HepG2 (cell line): ENCODE measurements around the gene RHOT2. TPM values are rescaled to one million over a fixed set of nuclear protein-coding genes. Genes with fewer than 3 reads are reported as not detected.
A peak's percentile ranks its signal among the peaks of the same experiment; 100 is the strongest.

Experiments
- ATAC-seq: fragments of 200-7000 bp; cut with Tn5 transposase; 3 replicates; pipeline ENCODE4 v1.9.1; 2020; ENCODE audit warnings: mild to moderate bottlenecking, moderate library complexity
- BruUV-seq: library from RNA; stranded (reverse); fragments of 400-500 nt; replicated peaks from 2 replicates; lab custom pipeline; 2021; lab: Mats Ljungman, UMichigan
- CTCF ChIA-PET: fragments of 300-600 bp; formaldehyde crosslinking; extraction: SDS; loops from one replicate; lab custom pipeline; 2021; ENCODE audit warnings: low total read pairs, inconsistent platforms, low intra/inter-chr PET ratio; lab: Yijun Ruan, JAX
- POLR2A ChIA-PET: fragments of 350-600 bp; sonication (Branson Sonifier 250); formaldehyde crosslinking; loops from one replicate; lab custom pipeline; 2020; ENCODE audit warnings: antibody characterized with exemption, inconsistent platforms; lab: Yijun Ruan, JAX
- DNase-seq: peaks from one replicate; pipeline ENCODE4 v3.0.0-alpha.2; 2015; ENCODE audit warnings: low spot score
- FAIRE-seq: peaks from 3 replicates; lab custom pipeline; 2011; peaks lifted over from hg19 to GRCh38; lab: Jason Lieb, UNC
- H2AFZ ChIP-seq: one replicate; pipeline ENCODE4 v1.6.1; 2011; ENCODE audit warnings: low read length, inconsistent platforms
- H3K27ac ChIP-seq: fragments of 300-600 bp; 3 replicates; pipeline ENCODE4 v1.8.0; 2011; ENCODE audit warnings: mixed run types, mild to moderate bottlenecking, mixed read lengths, low read length, inconsistent platforms; ENCODE audit not compliant: insufficient read depth; ENCODE audit errors: extremely low read length
- H3K27me3 ChIP-seq, 2 experiments: fragments of 200-600 bp in 1 of 2; 2 replicates in 1 of 2; 3 replicates in 1 of 2; pipeline versions ENCODE4 v1.6.0 to v1.8.0; 2011; ENCODE audit warnings: low read length in 2 of 2, mild to moderate bottlenecking in 2 of 2, moderate library complexity in 2 of 2, inconsistent platforms in 1 of 2; ENCODE audit not compliant: insufficient read depth in 2 of 2, control insufficient read depth in 1 of 2
- H3K36me3 ChIP-seq, 2 experiments: fragments of 200-600 bp in 1 of 2; replicated peaks in 1 of 2; 2 replicates in 1 of 2; 3 replicates in 1 of 2; pipeline versions ENCODE4 v1.5.1 to v1.8.0; 2011; ENCODE audit warnings: low read length in 2 of 2, inconsistent platforms in 1 of 2; ENCODE audit not compliant: insufficient read depth in 2 of 2, control insufficient read depth in 1 of 2
- H3K4me1 ChIP-seq: 2 replicates; pipeline ENCODE4 v1.5.1; 2012; ENCODE audit warnings: low read length, inconsistent platforms; ENCODE audit not compliant: insufficient read depth
- H3K4me2 ChIP-seq: 2 replicates; pipeline ENCODE4 v1.6.0; 2011; ENCODE audit warnings: low read depth, low read length, inconsistent platforms
- H3K4me3 ChIP-seq, 3 experiments: fragments of 200-600 bp in 1 of 3; sonication (generic), shearing (Covaris generic) in 1 of 3; replicated peaks in 1 of 3; 2 replicates each; pipeline ENCODE4 v1.5.1; 2011 to 2016; ENCODE audit warnings: low read length in 3 of 3, inconsistent platforms in 2 of 3, low read depth in 2 of 3, mild to moderate bottlenecking in 2 of 3, control low read depth in 1 of 3, mixed read lengths in 1 of 3; ENCODE audit not compliant: insufficient read depth in 1 of 3
- H3K79me2 ChIP-seq: one replicate; pipeline ENCODE4 v1.6.1; 2011; ENCODE audit warnings: low read length, inconsistent platforms; ENCODE audit not compliant: insufficient read depth
- H3K9ac ChIP-seq: 2 replicates; pipeline ENCODE4 v1.6.0; 2011; ENCODE audit warnings: mild to moderate bottlenecking, low read depth, low read length, inconsistent platforms; ENCODE audit not compliant: insufficient read depth
- H3K9me3 ChIP-seq: 2 replicates; pipeline ENCODE4 v1.5.1; 2012; ENCODE audit warnings: mild to moderate bottlenecking, low read length
- H4K20me1 ChIP-seq: 2 replicates; pipeline ENCODE4 v1.6.0; 2011; ENCODE audit warnings: inconsistent platforms, mild to moderate bottlenecking, low read length, moderate library complexity; ENCODE audit not compliant: insufficient read depth
- ETV6 ChIP-seq: sonication (generic); formaldehyde crosslinking; conservative IDR thresholded peaks from 2 replicates; pipeline ENCODE4 v1.4.0; 2020; ENCODE audit warnings: missing genetic modification reagents
- GABPA ChIP-seq, 2 experiments: IDR thresholded peaks; 2 replicates each; pipeline ENCODE4 v1.6.1; 2011 to 2016; ENCODE audit warnings: low read depth in 2 of 2, low read length in 1 of 2, missing biosample characterization in 1 of 2, missing genetic modification characterization in 1 of 2
- KDM6A ChIP-seq: IDR thresholded peaks from 2 replicates; pipeline ENCODE4 v1.6.1; 2016; ENCODE audit warnings: low read depth
- PHF5A ChIP-seq: IDR thresholded peaks from one replicate; pipeline ENCODE4 v1.6.1; 2018; ENCODE audit warnings: low read depth, missing genetic modification reagents; ENCODE audit not compliant: unreplicated experiment
- SOX5 ChIP-seq: IDR thresholded peaks from 2 replicates; pipeline ENCODE4 v1.6.1; 2016; ENCODE audit warnings: borderline replicate concordance
- TFDP1 ChIP-seq: IDR thresholded peaks from 2 replicates; pipeline ENCODE4 v1.6.1; 2016; ENCODE audit warnings: missing compliant biosample characterization, missing genetic modification reagents, borderline replicate concordance
- ZKSCAN8 ChIP-seq: IDR thresholded peaks from 2 replicates; pipeline ENCODE4 v1.6.1; 2016; ENCODE audit warnings: borderline replicate concordance, missing genetic modification reagents, missing compliant biosample characterization
- ZNF34 ChIP-seq: sonication (generic); formaldehyde crosslinking; IDR thresholded peaks from 2 replicates; pipeline ENCODE4 v1.4.0; 2020; ENCODE audit warnings: mild to moderate bottlenecking, missing genetic modification reagents, borderline replicate concordance
- ZNF577 ChIP-seq: sonication (generic); formaldehyde crosslinking; IDR thresholded peaks from 2 replicates; pipeline ENCODE4 v1.4.0; 2020; ENCODE audit warnings: mild to moderate bottlenecking, low read depth, missing genetic modification reagents, borderline replicate concordance
- WGBS: methylation state at CpG from one replicate; pipeline ENCODE4 v1.1.6; 2017; ENCODE audit warnings: low lambda C conversion rate; 5-methylcytosine and 5-hydroxymethylcytosine counted together
- in situ Hi-C: cut with HindIII; loops from 2 replicates; pipeline ENCODE4 v1.10.0; 2017; ENCODE audit warnings: low pct_unique_long_range_greater_than_20kb; ENCODE audit not compliant: extremely low pct_ligation_motif_present
- intact Hi-C: fragments of 100-400 bp; cut with micrococcal nuclease; formaldehyde crosslinking; loops from one replicate; pipeline ENCODE4 v1.10.0; 2022; ENCODE audit not compliant: unreplicated experiment
- polyA plus RNA-seq, 8 experiments: library from polyadenylated mRNA; depleted of rRNA in 3 of 8; stranded (reverse) in 7 of 8; unstranded in 1 of 8; fragments of >200 nt; fragmentation: Illumina TruSeq in 4 of 8; extraction: Trizol in 4 of 8; gene quantifications; 2 replicates each; pipeline versions ENCODE4 v1.2.1 to v1.2.3, GENCODE V29; 2011 to 2016; ENCODE audit warnings: low read depth in 4 of 8, missing spikeins in 1 of 8, mixed read lengths in 1 of 8; ENCODE audit not compliant: insufficient read depth in 1 of 8
- total RNA-seq, 5 experiments: library from RNA; depleted of rRNA; stranded (reverse); fragments of >200 nt; fragmentation: Illumina TruSeq; extraction: Trizol; gene quantifications; 2 replicates each; pipeline ENCODE4 v1.2.3, GENCODE V29; 2016; ENCODE audit warnings: low read depth in 1 of 5
- TF ChIP-seq, protein P1 (sequence below): fragments of 450-650 bp; IDR thresholded peaks from 2 replicates; pipeline ENCODE4 v1.6.1; 2017; ENCODE audit warnings: mild to moderate bottlenecking
- TF ChIP-seq, protein P2 (sequence below): sonication (generic); formaldehyde crosslinking; IDR thresholded peaks from 2 replicates; pipeline ENCODE4 v1.4.0; 2020; ENCODE audit warnings: missing genetic modification reagents, borderline replicate concordance

Gene RHOT2
- total and polyA plus RNA-seq, 2 of the 13 experiments (the other 11 are each of a cell fraction or from before 2014, with no cell fraction given), result 63.6 to 76.9 TPM

GRCh38 chr16:647173-647902 lies 20.6 kb upstream of the RHOT2 start (continued):
- TF ChIP-seq, protein P1, sequence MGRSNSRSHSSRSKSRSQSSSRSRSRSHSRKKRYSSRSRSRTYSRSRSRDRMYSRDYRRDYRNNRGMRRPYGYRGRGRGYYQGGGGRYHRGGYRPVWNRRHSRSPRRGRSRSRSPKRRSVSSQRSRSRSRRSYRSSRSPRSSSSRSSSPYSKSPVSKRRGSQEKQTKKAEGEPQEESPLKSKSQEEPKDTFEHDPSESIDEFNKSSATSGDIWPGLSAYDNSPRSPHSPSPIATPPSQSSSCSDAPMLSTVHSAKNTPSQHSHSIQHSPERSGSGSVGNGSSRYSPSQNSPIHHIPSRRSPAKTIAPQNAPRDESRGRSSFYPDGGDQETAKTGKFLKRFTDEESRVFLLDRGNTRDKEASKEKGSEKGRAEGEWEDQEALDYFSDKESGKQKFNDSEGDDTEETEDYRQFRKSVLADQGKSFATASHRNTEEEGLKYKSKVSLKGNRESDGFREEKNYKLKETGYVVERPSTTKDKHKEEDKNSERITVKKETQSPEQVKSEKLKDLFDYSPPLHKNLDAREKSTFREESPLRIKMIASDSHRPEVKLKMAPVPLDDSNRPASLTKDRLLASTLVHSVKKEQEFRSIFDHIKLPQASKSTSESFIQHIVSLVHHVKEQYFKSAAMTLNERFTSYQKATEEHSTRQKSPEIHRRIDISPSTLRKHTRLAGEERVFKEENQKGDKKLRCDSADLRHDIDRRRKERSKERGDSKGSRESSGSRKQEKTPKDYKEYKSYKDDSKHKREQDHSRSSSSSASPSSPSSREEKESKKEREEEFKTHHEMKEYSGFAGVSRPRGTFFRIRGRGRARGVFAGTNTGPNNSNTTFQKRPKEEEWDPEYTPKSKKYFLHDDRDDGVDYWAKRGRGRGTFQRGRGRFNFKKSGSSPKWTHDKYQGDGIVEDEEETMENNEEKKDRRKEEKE, result no peak
- TF ChIP-seq GABPA (IDR thresholded peaks at IDR 0.05; ENCODE audit: low read depth, low read length) (no peak), GABPA (CRISPR knock-in tag; IDR thresholded peaks at IDR 0.05; ENCODE audit: low read depth) (no peak), ETV6 (CRISPR knock-in tag) (no peak), ZKSCAN8 (no peak)

GRCh38 chr16:648071-648780 lies 19.7 kb upstream of the RHOT2 start:
- Histone ChIP-seq H3K36me3 (no peaks in the 10 kb centered on the region), H4K20me1 (peaks cover 4% of the 10 kb centered on the region; the same call in 1 of the 2 replicates), H3K79me2 (peaks cover 24% of the 10 kb centered on the region), H3K27ac (peak overlapping the region; percentile 93), H2AFZ (no peak overlapping the region), H3K9me3 (no peaks in the 10 kb centered on the region), H3K4me2 (peak overlapping the region; percentile 83), H3K4me3 (peak overlapping the region; percentile 71 to 79 (median 71)), H3K9ac (peak overlapping the region; percentile 91), H3K27me3 (no peaks in the 10 kb centered on the region), H3K4me1 (peaks cover 79% of the 10 kb centered on the region)
- ChIA-PET CTCF (no interaction called here), POLR2A (interaction anchor here (0.8 to 2.4 kb wide), 9 partner anchors 9 to 41 kb away, joined by 3 to 15 read pairs (median 7); partner anchors contain the start of genes METTL26, RHBDL1, RHOT2 and STUB1)
- FAIRE-seq, result peak; percentile 48
- peak; percentile 57 for DNase-seq
- in situ Hi-C loops (no loop called here), intact Hi-C loops (loop anchor here (10.0 kb wide), 1 partner anchor 63 kb away; no protein-coding TSS in a partner anchor)
- peak; percentile 44 for ATAC-seq
- 3% methylated on average over 15 of the region's 24 CpGs for WGBS
- TSS peak; percentile 82 for BruUV-seq
- TF ChIP-seq ZNF34, result peak; percentile 74; the same call in 1 of the 2 replicates
- TF ChIP-seq SOX5 (CRISPR knock-in tag), result no peak
- TF ChIP-seq, protein P2, sequence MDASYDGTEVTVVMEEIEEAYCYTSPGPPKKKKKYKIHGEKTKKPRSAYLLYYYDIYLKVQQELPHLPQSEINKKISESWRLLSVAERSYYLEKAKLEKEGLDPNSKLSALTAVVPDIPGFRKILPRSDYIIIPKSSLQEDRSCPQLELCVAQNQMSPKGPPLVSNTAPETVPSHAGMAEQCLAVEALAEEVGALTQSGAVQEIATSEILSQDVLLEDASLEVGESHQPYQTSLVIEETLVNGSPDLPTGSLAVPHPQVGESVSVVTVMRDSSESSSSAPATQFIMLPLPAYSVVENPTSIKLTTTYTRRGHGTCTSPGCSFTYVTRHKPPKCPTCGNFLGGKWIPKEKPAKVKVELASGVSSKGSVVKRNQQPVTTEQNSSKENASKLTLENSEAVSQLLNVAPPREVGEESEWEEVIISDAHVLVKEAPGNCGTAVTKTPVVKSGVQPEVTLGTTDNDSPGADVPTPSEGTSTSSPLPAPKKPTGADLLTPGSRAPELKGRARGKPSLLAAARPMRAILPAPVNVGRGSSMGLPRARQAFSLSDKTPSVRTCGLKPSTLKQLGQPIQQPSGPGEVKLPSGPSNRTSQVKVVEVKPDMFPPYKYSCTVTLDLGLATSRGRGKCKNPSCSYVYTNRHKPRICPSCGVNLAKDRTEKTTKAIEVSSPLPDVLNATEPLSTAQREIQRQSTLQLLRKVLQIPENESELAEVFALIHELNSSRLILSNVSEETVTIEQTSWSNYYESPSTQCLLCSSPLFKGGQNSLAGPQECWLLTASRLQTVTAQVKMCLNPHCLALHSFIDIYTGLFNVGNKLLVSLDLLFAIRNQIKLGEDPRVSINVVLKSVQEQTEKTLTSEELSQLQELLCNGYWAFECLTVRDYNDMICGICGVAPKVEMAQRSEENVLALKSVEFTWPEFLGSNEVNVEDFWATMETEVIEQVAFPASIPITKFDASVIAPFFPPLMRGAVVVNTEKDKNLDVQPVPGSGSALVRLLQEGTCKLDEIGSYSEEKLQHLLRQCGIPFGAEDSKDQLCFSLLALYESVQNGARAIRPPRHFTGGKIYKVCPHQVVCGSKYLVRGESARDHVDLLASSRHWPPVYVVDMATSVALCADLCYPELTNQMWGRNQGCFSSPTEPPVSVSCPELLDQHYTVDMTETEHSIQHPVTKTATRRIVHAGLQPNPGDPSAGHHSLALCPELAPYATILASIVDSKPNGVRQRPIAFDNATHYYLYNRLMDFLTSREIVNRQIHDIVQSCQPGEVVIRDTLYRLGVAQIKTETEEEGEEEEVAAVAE, result peak; percentile 37; the same call in 1 of the 2 replicates
- TF ChIP-seq PHF5A (CRISPR knock-in tag), result no peak
- no peak for TF ChIP-seq KDM6A (CRISPR knock-in tag)
- TF ChIP-seq TFDP1 (CRISPR knock-in tag), result peak; percentile 46; the same call in 1 of the 2 replicates
- no peak for TF ChIP-seq ZNF577 (CRISPR knock-in tag)
